Posterior vena cava (tissue), 2 donors: ENCODE data around the gene CEP85. TPM values are rescaled to one million over a fixed set of nuclear protein-coding genes. Genes with fewer than 3 reads are reported as not detected.

Source experiments
- DNase-seq: peaks from one replicate; pipeline ENCODE4 v3.0.0-alpha.2; 2020; ENCODE audit warnings: low spot score
- intact Hi-C, 2 donors: fragments of 100-400 bp; cut with DNase I; formaldehyde crosslinking; loops; one replicate each; pipeline versions ENCODE4 v1.14.1 to v1.14.2; 2022 to 2023
- total RNA-seq, 2 donors: library from RNA; stranded (reverse); fragmentation: NEBNext Ultra II Directional; extraction: Animal tissue kit (Norgen Biotek cat#: 25700); gene quantifications; one replicate each; pipeline ENCODE4 v1.2.1, GENCODE V29; 2021
- donor health status: DM: yes; HTN: yes; CAD: no.
- donor health status: DM: yes; HTN: yes; CAD: no.

The CEP85 gene
- total RNA-seq, 2 donors from 2014 or later = 2.8 to 3.7 TPM

GRCh38 chr1:26324550-26324949, 90.5 kb downstream of the CEP85 start:
- intact Hi-C loops = loop anchor here (5.0 to 10.0 kb wide), 4 partner anchors 37 to 220 kb away; partner anchors contain the start of genes C1orf232 (in 1 of the 2) and ZNF593 (in 1 of the 2)
- DNase-seq = no peak

- intact Hi-C loops = loop anchor here in 1 of 2 donors (10.0 kb wide), 1 partner anchor 223 kb away; no protein-coding TSS in a partner anchor
- DNase-seq = no peak
Measured at GRCh38 chr1:26327956-26328362, 94.0 kb downstream of the CEP85 start.

Other genes starting within 250 kb of the CEP85 start
- 1 to 10 TPM; 7.2 to 7.7 TPM for gene PAFAH2, start 236.1 kb upstream of the CEP85 start, total RNA-seq
- 1 to 10 TPM in 1 of 2 donors, not detected in 1; 1.7 TPM for gene EXTL1, start 212.4 kb upstream of the CEP85 start, total RNA-seq
- not detected for gene SLC30A2, start 188.1 kb upstream of the CEP85 start, total RNA-seq
- gene TRIM63, start 166.6 kb upstream of the CEP85 start, total RNA-seq = 1 to 10 TPM in 1 of 2 donors, under 1 TPM in 1; 0.29 to 1.2 TPM
- 1 to 10 TPM; 8.1 to 8.4 TPM for gene PDIK1L, start 122.4 kb upstream of the CEP85 start, total RNA-seq
- gene FAM110D, start 75.1 kb upstream of the CEP85 start, total RNA-seq = 1 to 10 TPM; 4.5 to 4.7 TPM
- gene C1orf232, start 65.2 kb upstream of the CEP85 start, total RNA-seq = not detected
- gene ZNF593, start 64.3 kb upstream of the CEP85 start, total RNA-seq = 10 to 100 TPM; 14.9 to 17.6 TPM
- gene ZNF593OS, start 62.4 kb upstream of the CEP85 start, total RNA-seq = not detected
- 1 to 10 TPM in 1 of 2 donors, under 1 TPM in 1; 0.32 to 2.4 TPM for gene CNKSR1, start 56.7 kb upstream of the CEP85 start, total RNA-seq
- not detected for gene CATSPER4, start 43.6 kb upstream of the CEP85 start, total RNA-seq
- gene SH3BGRL3, start 45.9 kb downstream of the CEP85 start, total RNA-seq = 100 to 1,000 TPM; 163 to 190 TPM
- gene UBXN11, start 72.4 kb downstream of the CEP85 start, total RNA-seq = 10 to 100 TPM; 12.2 to 17.1 TPM
- gene CD52, start 83.8 kb downstream of the CEP85 start, total RNA-seq = 10 to 100 TPM in 1 of 2 donors, 1 to 10 TPM in 1; 7.0 to 16.1 TPM
- under 1 TPM in 1 of 2 donors, not detected in 1; 0.52 TPM for gene CRYBG2, start 119.9 kb downstream of the CEP85 start, total RNA-seq
- gene ZNF683, start 138.6 kb downstream of the CEP85 start, total RNA-seq = not detected
- not detected for gene LIN28A, start 176.6 kb downstream of the CEP85 start, total RNA-seq
- gene DHDDS, start 198.1 kb downstream of the CEP85 start, total RNA-seq = 10 to 100 TPM; 43.3 to 45.2 TPM
- 100 to 1,000 TPM; 129 to 265 TPM for gene HMGN2, start 238.2 kb downstream of the CEP85 start, total RNA-seq